Sigmoid colon (tissue), 3 donors: Measurements from ENCODE around the gene SLC22A1.

Experiments
- CTCF ChIP-seq, 4 experiments: fragments of 450-650 bp in 3 of 4; fragments of 200-600 bp in 1 of 4; IDR thresholded peaks; one replicate each; pipeline ENCODE4 v1.5.1; 2016 to 2019; ENCODE audit warnings: antibody characterized with exemption in 4 of 4, mild to moderate bottlenecking in 3 of 4, moderate library complexity in 2 of 4
- POLR2A ChIP-seq, 2 donors: fragments of 450-650 bp; IDR thresholded peaks; one replicate each; pipeline ENCODE4 v1.6.1; 2016; ENCODE audit warnings: antibody characterized with exemption in 2 of 2, mild to moderate bottlenecking in 2 of 2, moderate library complexity in 2 of 2

DNA sequence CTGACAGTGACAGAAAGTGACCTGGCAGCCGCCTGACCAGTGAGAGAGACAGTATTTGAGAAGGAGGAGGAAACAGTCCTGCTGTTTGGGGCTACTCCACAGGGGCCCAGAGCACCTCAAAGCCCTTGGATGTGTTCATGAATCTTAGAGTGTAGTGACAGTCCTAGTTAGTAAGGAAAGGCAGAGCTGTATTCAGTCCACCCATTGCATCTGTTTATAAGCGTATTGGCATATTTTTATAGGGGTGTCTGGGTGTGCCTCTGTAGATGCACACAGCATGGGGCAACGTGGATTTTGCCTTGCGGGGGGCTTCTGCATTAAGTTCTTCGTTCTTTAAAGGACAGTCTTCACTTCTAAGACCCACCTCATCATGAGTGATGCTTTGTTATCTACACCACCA is 44.6 kb upstream of the SLC22A1 start:
- TF ChIP-seq CTCF (IDR thresholded peaks at IDR 0.05) (no peak), POLR2A (IDR thresholded peaks at IDR 0.05) (no peak)
